ENCODE results near the gene OR2D2.
"Not testable (repeated sequence)": the region's sequence is repeated elsewhere in the genome, so short reads cannot be mapped to it uniquely, and the experiment has no call there.

Gene OR2D2

GRCh38 chr11:6892400-6892799 lies at the start of gene OR2D2:
Gene OR2D2 (minus strand): TSS chr11:6892500. CDS start chr11:6892500, 0 bp downstream.
- DNase-seq (ENCODE audit: low read depth): no peak

GRCh38 chr11:6941970-6942369 lies 49.7 kb upstream of the OR2D2 start:
- no peak for DNase-seq (ENCODE audit: low read depth)

GRCh38 chr11:6932145-6932544 lies 39.8 kb upstream of the OR2D2 start:
- DNase-seq (ENCODE audit: low read depth): no peak

- DNase-seq (ENCODE audit: low read depth): no peak
Measured at GRCh38 chr11:6931146-6931713, 38.9 kb upstream of the OR2D2 start.

- DNase-seq (ENCODE audit: low read depth): no peak
Measured at GRCh38 chr11:6928916-6929315, 36.6 kb upstream of the OR2D2 start.

GRCh38 chr11:6927030-6927617 lies 34.8 kb upstream of the OR2D2 start:
- no peak for DNase-seq (ENCODE audit: low read depth)

GRCh38 chr11:6926208-6927029 lies 34.1 kb upstream of the OR2D2 start, which contains the start of gene ZNF215:
Gene ZNF215 (plus strand): TSS chr11:6926426. CDS start chr11:6932273, 5,847 bp downstream.
- DNase-seq (ENCODE audit: low read depth): no peak

GRCh38 chr11:6925636-6926207 lies 33.4 kb upstream of the OR2D2 start:
- DNase-seq (ENCODE audit: low read depth): no peak

GRCh38 chr11:6925007-6925577 lies 32.8 kb upstream of the OR2D2 start:
- no peak for DNase-seq (ENCODE audit: low read depth)

- DNase-seq (ENCODE audit: low read depth): no peak
Measured at GRCh38 chr11:6920702-6921101, 28.4 kb upstream of the OR2D2 start, which contains the start of gene OR2D3. Gene OR2D3 (plus strand): TSS chr11:6921002. CDS start chr11:6921002, 0 bp downstream.

GRCh38 chr11:6919698-6920097 lies 27.4 kb upstream of the OR2D2 start:
- DNase-seq (ENCODE audit: low read depth): no peak

- DNase-seq (ENCODE audit: low read depth): no peak
Measured at GRCh38 chr11:6911948-6912347, 19.6 kb upstream of the OR2D2 start.

- no peak for DNase-seq (ENCODE audit: low read depth)
Measured at GRCh38 chr11:6911378-6911777, 19.1 kb upstream of the OR2D2 start.

GRCh38 chr11:6904804-6905203 lies 12.5 kb upstream of the OR2D2 start:
- DNase-seq (ENCODE audit: low read depth): not testable (repeated sequence)

- DNase-seq (ENCODE audit: low read depth): no peak
Measured at GRCh38 chr11:6900327-6900999, 8.2 kb upstream of the OR2D2 start.

- no peak for DNase-seq (ENCODE audit: low read depth)
Measured at GRCh38 chr11:6898911-6899310, 6.6 kb upstream of the OR2D2 start.

GRCh38 chr11:6895010-6895409 lies 2.7 kb upstream of the OR2D2 start:
- DNase-seq (ENCODE audit: low read depth): no peak

GRCh38 chr11:6894097-6894496 lies 1.8 kb upstream of the OR2D2 start:
- DNase-seq (ENCODE audit: low read depth): no peak

GRCh38 chr11:6889835-6890234 lies 2.5 kb downstream of the OR2D2 start:
- DNase-seq (ENCODE audit: low read depth): no peak

- DNase-seq (ENCODE audit: low read depth): no peak
Measured at GRCh38 chr11:6888830-6889229, 3.5 kb downstream of the OR2D2 start.

- DNase-seq (ENCODE audit: low read depth): not testable (repeated sequence)
Measured at GRCh38 chr11:6887711-6888110, 4.6 kb downstream of the OR2D2 start.

- DNase-seq (ENCODE audit: low read depth): no peak
Measured at GRCh38 chr11:6882751-6883150, 9.5 kb downstream of the OR2D2 start.
